Spinal cord (tissue), 10 donors: ENCODE data around the gene MAGEC1. TPM values are rescaled to one million over a fixed set of nuclear protein-coding genes. Genes with fewer than 3 reads are reported as not detected.
"Not testable (repeated sequence)": the region's sequence is repeated elsewhere in the genome, so short reads cannot be mapped to it uniquely, and the experiment has no call there.

Experiments used
- DNase-seq, 6 donors: peaks; one replicate each; pipeline versions ENCODE4 v3.0.0 to v3.0.0-alpha.2; 2013 to 2015; ENCODE audit warnings: low spot score in 6 of 6, low read depth in 4 of 6
- H3K27ac ChIP-seq: one replicate; pipeline ENCODE4 v1.5.1; 2013; ENCODE audit warnings: low read depth, low read length, control low read depth
- H3K27me3 ChIP-seq: one replicate; pipeline ENCODE4 v1.6.1; 2013; ENCODE audit warnings: low read length; ENCODE audit not compliant: control insufficient read depth, insufficient read depth
- H3K36me3 ChIP-seq: one replicate; pipeline ENCODE4 v1.6.1; 2013; ENCODE audit warnings: low read length; ENCODE audit not compliant: control insufficient read depth, insufficient read depth
- H3K4me1 ChIP-seq: one replicate; pipeline ENCODE4 v1.6.1; 2013; ENCODE audit warnings: low read length; ENCODE audit not compliant: control insufficient read depth, insufficient read depth
- H3K4me3 ChIP-seq: one replicate; pipeline ENCODE4 v1.5.1; 2013; ENCODE audit warnings: low read depth, low read length, control low read depth
- H3K9me3 ChIP-seq: one replicate; pipeline ENCODE4 v1.6.1; 2013; ENCODE audit warnings: low read length; ENCODE audit not compliant: control insufficient read depth, insufficient read depth
- WGBS: methylation state at CpG from one replicate; pipeline ENCODE4 v1.1.5; 2013; ENCODE audit warnings: missing lambda C conversion rate; ENCODE audit not compliant: insufficient coverage; 5-methylcytosine and 5-hydroxymethylcytosine counted together
- long read RNA-seq, 4 donors: transcript quantifications; one replicate each; lab custom pipeline, GENCODE V29; 2026
- polyA plus RNA-seq, 2 donors: library from polyadenylated mRNA; unstranded; fragments of 120-200 nt; gene quantifications; one replicate each; pipeline ENCODE4 v1.2.1, GENCODE V29; 2013; ENCODE audit not compliant: insufficient read length in 2 of 2
- total RNA-seq, 2 donors: library from RNA; depleted of rRNA in 1 of 2; stranded (reverse); fragments of 120-200 nt in 1 of 2; fragments of >200 nt in 1 of 2; gene quantifications; one replicate each; pipeline versions ENCODE4 v1.2.3 to v1.2.4, GENCODE V29; 2013 to 2014
- donor health status: healthy.

The MAGEC1 gene
- total RNA-seq (not detected), polyA plus RNA-seq (not detected)
- long read RNA-seq, donor 1, result 0 reads
- long read RNA-seq, donor 2, result 0 reads
- long read RNA-seq, donor 3, result 0 reads
- long read RNA-seq, donor 4, result 0 reads

GRCh38 chrX:141903400-141904155 lies at the start of gene MAGEC1:
Gene MAGEC1 (plus strand): TSS chrX:141903894. CDS start chrX:141905073, 1,179 bp downstream.
- Histone ChIP-seq H3K9me3 (peaks cover 2% of the 10 kb centered on the region), H3K4me3 (no peak within 1 kb of the TSS), H3K4me1 (no peaks in the 10 kb centered on the region), H3K36me3 (no peaks in the 10 kb centered on the region), H3K27me3 (no peaks in the 10 kb centered on the region), H3K27ac (no peak within 1 kb of the TSS)
- 85% methylated on average over 18 of the region's 25 CpGs for WGBS
- DNase-seq, result no peak

GRCh38 chrX:141857479-141857878 lies 46.2 kb upstream of the MAGEC1 start:
- Histone ChIP-seq H3K36me3 (no peaks in the 10 kb centered on the region), H3K27me3 (no peaks in the 10 kb centered on the region), H3K9me3 (no peaks in the 10 kb centered on the region), H3K4me1 (no peaks in the 10 kb centered on the region), H3K27ac (no peak overlapping the region), H3K4me3 (no peak overlapping the region)
- WGBS, result 39% methylated on average over 2 of the region's 3 CpGs
- DNase-seq, result no peak

- no CpG with 5 or more reads among the region's 5 CpGs for whole genome bisulfite sequencing
- H3K36me3 ChIP-seq, result no peaks in the 10 kb centered on the region
Measured at GRCh38 chrX:141879616-141880015, 24.1 kb upstream of the MAGEC1 start.

GRCh38 chrX:141888811-141889210 lies 14.9 kb upstream of the MAGEC1 start:
- not testable (repeated sequence) for H3K4me3 ChIP-seq, H3K4me1 ChIP-seq, H3K36me3 ChIP-seq, H3K9me3 ChIP-seq, H3K27ac ChIP-seq, DNase-seq, H3K27me3 ChIP-seq
- WGBS, result 62% methylated on average over 5 of the region's 5 CpGs

More at GRCh38 chrX:141879616-141880015, 24.1 kb upstream of the MAGEC1 start:
- DNase-seq, result no peak
- Histone ChIP-seq H3K9me3 (no peaks in the 10 kb centered on the region), H3K4me1 (no peaks in the 10 kb centered on the region), H3K27me3 (no peaks in the 10 kb centered on the region), H3K27ac (no peak overlapping the region), H3K4me3 (no peak overlapping the region)

GRCh38 chrX:141894733-141895132 lies 9.0 kb upstream of the MAGEC1 start:
- WGBS, result 73% methylated on average over 6 of the region's 7 CpGs

GRCh38 chrX:141897690-141898089 lies 6.0 kb upstream of the MAGEC1 start:
- WGBS, result 100% methylated on average over 1 of the region's 2 CpGs
- no peak overlapping the region for H3K4me3 ChIP-seq
- no peaks in the 10 kb centered on the region for H3K9me3 ChIP-seq
- H3K36me3 ChIP-seq, result no peaks in the 10 kb centered on the region
- H3K27me3 ChIP-seq, result no peaks in the 10 kb centered on the region
- no peak for DNase-seq
- H3K4me1 ChIP-seq, result no peaks in the 10 kb centered on the region
- no peak overlapping the region for H3K27ac ChIP-seq

More at GRCh38 chrX:141894733-141895132, 9.0 kb upstream of the MAGEC1 start:
- Histone ChIP-seq H3K4me3 (no peak overlapping the region), H3K9me3 (no peaks in the 10 kb centered on the region), H3K36me3 (no peaks in the 10 kb centered on the region), H3K27me3 (no peaks in the 10 kb centered on the region), H3K4me1 (no peaks in the 10 kb centered on the region), H3K27ac (no peak overlapping the region)
- no peak for DNase-seq

- WGBS, result no CpG with 5 or more reads among the region's 4 CpGs
- H3K27ac ChIP-seq, result no peak overlapping the region
Measured at GRCh38 chrX:141902366-141902765, 1.3 kb upstream of the MAGEC1 start.

GRCh38 chrX:141904262-141904661 lies 568 bp downstream of the MAGEC1 start:
- no peak for DNase-seq
- H3K4me3 ChIP-seq, result no peak overlapping the region
- WGBS, result 89% methylated on average over 1 of the region's 6 CpGs
- no peaks in the 10 kb centered on the region for H3K36me3 ChIP-seq
- no peaks in the 10 kb centered on the region for H3K27me3 ChIP-seq
- no peaks in the 10 kb centered on the region for H3K4me1 ChIP-seq
- H3K27ac ChIP-seq, result no peak overlapping the region
- peaks cover 2% of the 10 kb centered on the region for H3K9me3 ChIP-seq

More at GRCh38 chrX:141902366-141902765, 1.3 kb upstream of the MAGEC1 start:
- Histone ChIP-seq H3K4me3 (no peak overlapping the region), H3K4me1 (no peaks in the 10 kb centered on the region), H3K9me3 (peaks cover 2% of the 10 kb centered on the region), H3K27me3 (no peaks in the 10 kb centered on the region), H3K36me3 (no peaks in the 10 kb centered on the region)
- no peak for DNase-seq

- Histone ChIP-seq H3K27me3 (no peaks in the 10 kb centered on the region), H3K9me3 (no peaks in the 10 kb centered on the region), H3K4me3 (no peak overlapping the region), H3K36me3 (no peaks in the 10 kb centered on the region), H3K27ac (no peak overlapping the region), H3K4me1 (no peaks in the 10 kb centered on the region)
- DNase-seq, result no peak
- WGBS, result 50% methylated on average over 1 of the region's 3 CpGs
Measured at GRCh38 chrX:141917801-141918200, 14.1 kb downstream of the MAGEC1 start.

GRCh38 chrX:141924293-141924692 lies 20.6 kb downstream of the MAGEC1 start:
- Histone ChIP-seq H3K4me1 (no peaks in the 10 kb centered on the region), H3K4me3 (no peak overlapping the region), H3K36me3 (no peaks in the 10 kb centered on the region), H3K27me3 (no peaks in the 10 kb centered on the region), H3K9me3 (no peaks in the 10 kb centered on the region), H3K27ac (no peak overlapping the region)
- no peak for DNase-seq
- WGBS, result no CpG with 5 or more reads among the region's 2 CpGs
